Measurements from ENCODE around the gene CAMKMT. TPM values are rescaled to one million over a fixed set of nuclear protein-coding genes. Genes with fewer than 3 reads are reported as not detected.

CAMKMT gene
- total RNA-seq, 3 donors from 2014 or later = 6.4 to 11.8 (median 10.5) TPM

- H3K36me3 ChIP-seq = no peaks in the 10 kb centered on the region
- no peak for DNase-seq (ENCODE audit: low spot score in 2 of 2)
- H3K4me1 ChIP-seq = peaks cover 0 to 8% of the 10 kb centered on the region in 2 donors
- no peak overlapping the region for H3K4me3 ChIP-seq
- TF ChIP-seq POLR2A (IDR thresholded peaks at IDR 0.05) (no peak), POLR2AphosphoS5 (IDR thresholded peaks at IDR 0.05) (no peak)
- TF ChIP-seq, protein P1, sequence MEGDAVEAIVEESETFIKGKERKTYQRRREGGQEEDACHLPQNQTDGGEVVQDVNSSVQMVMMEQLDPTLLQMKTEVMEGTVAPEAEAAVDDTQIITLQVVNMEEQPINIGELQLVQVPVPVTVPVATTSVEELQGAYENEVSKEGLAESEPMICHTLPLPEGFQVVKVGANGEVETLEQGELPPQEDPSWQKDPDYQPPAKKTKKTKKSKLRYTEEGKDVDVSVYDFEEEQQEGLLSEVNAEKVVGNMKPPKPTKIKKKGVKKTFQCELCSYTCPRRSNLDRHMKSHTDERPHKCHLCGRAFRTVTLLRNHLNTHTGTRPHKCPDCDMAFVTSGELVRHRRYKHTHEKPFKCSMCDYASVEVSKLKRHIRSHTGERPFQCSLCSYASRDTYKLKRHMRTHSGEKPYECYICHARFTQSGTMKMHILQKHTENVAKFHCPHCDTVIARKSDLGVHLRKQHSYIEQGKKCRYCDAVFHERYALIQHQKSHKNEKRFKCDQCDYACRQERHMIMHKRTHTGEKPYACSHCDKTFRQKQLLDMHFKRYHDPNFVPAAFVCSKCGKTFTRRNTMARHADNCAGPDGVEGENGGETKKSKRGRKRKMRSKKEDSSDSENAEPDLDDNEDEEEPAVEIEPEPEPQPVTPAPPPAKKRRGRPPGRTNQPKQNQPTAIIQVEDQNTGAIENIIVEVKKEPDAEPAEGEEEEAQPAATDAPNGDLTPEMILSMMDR (IDR thresholded peaks at IDR 0.05) = no peak
- H3K27ac ChIP-seq = peak overlapping the region in 1 of 2 donors; percentile 69
- intact Hi-C loops (cut with DNase I; ENCODE audit: low total_unique reads) = no loop called here
- no peaks in the 10 kb centered on the region for H3K27me3 ChIP-seq
- H3K9me3 ChIP-seq = no peaks in the 10 kb centered on the region
Measured at GRCh38 chr2:44547718-44548117, 186.0 kb downstream of the CAMKMT start.

DNA sequence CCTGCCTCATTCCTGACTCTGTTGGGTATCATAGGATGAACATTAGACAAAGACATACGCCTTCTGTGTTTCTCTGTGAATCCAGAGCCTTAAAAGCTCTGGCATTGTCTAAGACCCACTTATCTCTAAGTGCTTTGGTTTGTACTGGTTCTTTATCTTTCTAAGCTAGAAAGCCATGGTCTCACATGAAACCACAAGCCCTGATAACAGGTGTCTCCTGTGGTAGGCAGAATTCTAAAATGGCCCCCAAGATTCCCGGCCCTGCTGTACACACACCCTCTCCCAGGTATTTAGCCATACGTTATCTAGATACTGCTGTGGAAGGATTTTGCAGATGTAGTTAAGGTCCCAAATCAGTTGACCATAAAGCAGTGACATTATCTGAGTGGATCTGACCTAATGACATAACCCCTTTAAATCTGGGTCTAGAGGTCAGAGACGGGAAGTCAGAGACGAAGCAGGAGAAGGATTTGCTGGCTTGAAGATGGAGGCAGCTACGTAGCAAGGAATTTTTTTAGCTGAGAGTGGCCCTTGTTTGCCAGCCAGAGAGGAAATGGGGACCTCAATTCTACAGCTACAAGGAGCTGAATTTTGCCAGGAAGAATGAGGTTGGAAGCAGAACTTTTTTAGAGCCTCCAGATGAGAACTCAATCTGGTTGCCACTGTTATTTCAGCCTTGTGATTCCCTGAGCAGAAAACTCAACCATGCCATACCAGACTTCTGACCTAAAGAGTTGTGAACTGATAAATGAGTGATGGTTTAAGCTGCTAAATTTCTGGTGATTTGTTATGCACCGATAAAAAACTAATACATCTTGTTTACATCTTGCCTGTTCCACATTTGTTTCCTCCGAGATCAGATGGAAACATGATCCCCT lies 186.7 kb downstream of the CAMKMT start:
- Histone ChIP-seq H3K4me1 (peaks cover 0 to 8% of the 10 kb centered on the region in 2 donors), H3K27ac (peak overlapping the region; percentile 68 to 69), H3K36me3 (no peaks in the 10 kb centered on the region), H3K9me3 (no peaks in the 10 kb centered on the region), H3K27me3 (no peaks in the 10 kb centered on the region), H3K4me3 (no peak overlapping the region)
- no peak for DNase-seq (ENCODE audit: low spot score in 2 of 2)
- TF ChIP-seq POLR2AphosphoS5 (IDR thresholded peaks at IDR 0.05) (no peak), POLR2A (IDR thresholded peaks at IDR 0.05) (no peak)
- TF ChIP-seq, protein P1 (IDR thresholded peaks at IDR 0.05) = no peak
- intact Hi-C loops (cut with DNase I; ENCODE audit: low total_unique reads) = no loop called here

GRCh38 chr2:44549099-44549471 lies 187.3 kb downstream of the CAMKMT start:
- Histone ChIP-seq H3K4me1 (peaks cover 0 to 8% of the 10 kb centered on the region in 2 donors), H3K27me3 (no peaks in the 10 kb centered on the region), H3K9me3 (no peaks in the 10 kb centered on the region), H3K36me3 (no peaks in the 10 kb centered on the region), H3K4me3 (no peak overlapping the region), H3K27ac (peak overlapping the region; percentile 68 to 69)
- TF ChIP-seq, protein P1 (IDR thresholded peaks at IDR 0.05) = no peak
- no peak for TF ChIP-seq POLR2A (IDR thresholded peaks at IDR 0.05)
- no peak for TF ChIP-seq POLR2AphosphoS5 (IDR thresholded peaks at IDR 0.05)
- intact Hi-C loops (cut with DNase I; ENCODE audit: low total_unique reads) = no loop called here
- no peak for DNase-seq (ENCODE audit: low spot score in 2 of 2)

GRCh38 chr2:44549856-44550255 lies 188.1 kb downstream of the CAMKMT start:
- intact Hi-C loops (cut with DNase I; ENCODE audit: low total_unique reads) = no loop called here
- TF ChIP-seq, protein P1 (IDR thresholded peaks at IDR 0.05) = no peak
- TF ChIP-seq POLR2AphosphoS5 (IDR thresholded peaks at IDR 0.05) (no peak), POLR2A (IDR thresholded peaks at IDR 0.05) (no peak)
- Histone ChIP-seq H3K4me3 (no peak overlapping the region), H3K27me3 (no peaks in the 10 kb centered on the region), H3K27ac (peak overlapping the region; percentile 68 to 69), H3K36me3 (no peaks in the 10 kb centered on the region), H3K4me1 (peaks cover 0 to 8% of the 10 kb centered on the region in 2 donors), H3K9me3 (no peaks in the 10 kb centered on the region)
- DNase-seq (ENCODE audit: low spot score in 2 of 2) = no peak

DNA sequence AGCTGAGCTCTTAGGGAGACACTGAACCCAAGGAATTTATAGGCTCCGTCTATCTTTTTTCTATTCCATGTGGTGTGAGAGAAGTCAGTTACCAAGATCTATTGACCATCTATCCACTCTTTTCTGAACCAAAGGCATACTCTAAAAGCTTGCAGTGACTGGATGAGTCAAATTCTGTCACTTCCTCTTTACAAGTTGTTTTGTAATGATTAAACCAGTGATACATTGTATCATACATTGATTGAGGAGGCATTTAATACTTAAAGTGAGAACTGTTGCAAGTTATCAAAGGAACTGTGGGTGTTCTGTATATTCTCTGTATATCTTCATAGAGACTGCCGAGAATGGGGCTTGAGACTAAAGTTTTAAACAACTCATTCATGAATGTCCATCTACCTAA lies 188.8 kb downstream of the CAMKMT start:
- intact Hi-C loops (cut with DNase I; ENCODE audit: low total_unique reads) = no loop called here
- TF ChIP-seq POLR2A (IDR thresholded peaks at IDR 0.05) = no peak
- TF ChIP-seq POLR2AphosphoS5 (IDR thresholded peaks at IDR 0.05) = no peak
- TF ChIP-seq, protein P1 (IDR thresholded peaks at IDR 0.05) = no peak
- Histone ChIP-seq H3K9me3 (no peaks in the 10 kb centered on the region), H3K4me3 (no peak overlapping the region), H3K36me3 (no peaks in the 10 kb centered on the region), H3K27me3 (no peaks in the 10 kb centered on the region), H3K4me1 (peaks cover 0 to 8% of the 10 kb centered on the region in 2 donors), H3K27ac (no peak overlapping the region)
- no peak for DNase-seq (ENCODE audit: low spot score in 2 of 2)
